Cardiac fibroblast (primary cell): ENCODE results near the gene MEIKIN.

ENCODE experiments used
- DNase-seq, 2 donors: peaks; one replicate each; pipeline versions ENCODE4 v3.0.0 to v3.0.0-alpha.2; 2010; ENCODE audit warnings: low read depth in 2 of 2
- H3K4me3 ChIP-seq, 2 donors: replicated peaks in 1 of 2; 1 replicate in 1 of 2; 2 replicates in 1 of 2; pipeline ENCODE4 v1.5.1; 2011; ENCODE audit warnings: low read depth in 2 of 2, low read length in 2 of 2, mild to moderate bottlenecking in 2 of 2, moderate library complexity in 1 of 2
- CTCF ChIP-seq: IDR thresholded peaks from one replicate; pipeline ENCODE4 v1.5.1; 2011; ENCODE audit warnings: low read depth, mild to moderate bottlenecking, low read length, inconsistent platforms

The MEIKIN gene

GRCh38 chr5:131959136-131959535 is 13.7 kb upstream of the MEIKIN start:
- TF ChIP-seq CTCF = no peak
- DNase-seq = no peak
- no peak overlapping the region for H3K4me3 ChIP-seq

- DNase-seq = no peak
- no peak for TF ChIP-seq CTCF
- H3K4me3 ChIP-seq = no peak overlapping the region
Measured at GRCh38 chr5:131957721-131958441, 12.4 kb upstream of the MEIKIN start.

- no peak for DNase-seq
- no peak overlapping the region for H3K4me3 ChIP-seq
- no peak for TF ChIP-seq CTCF
Measured at GRCh38 chr5:131953969-131954368, 8.5 kb upstream of the MEIKIN start.

GRCh38 chr5:131952301-131952857 is 6.9 kb upstream of the MEIKIN start:
- no peak for TF ChIP-seq CTCF
- no peak overlapping the region for H3K4me3 ChIP-seq

GRCh38 chr5:131950706-131951105 is 5.2 kb upstream of the MEIKIN start:
- H3K4me3 ChIP-seq = no peak overlapping the region
- TF ChIP-seq CTCF = no peak
- no peak for DNase-seq

More at GRCh38 chr5:131952301-131952857, 6.9 kb upstream of the MEIKIN start:
- peak in 1 of 2 donors; percentile 8 for DNase-seq

GRCh38 chr5:131947445-131947844 is 2.0 kb upstream of the MEIKIN start:
- no peak overlapping the region for H3K4me3 ChIP-seq
- TF ChIP-seq CTCF = no peak
- DNase-seq = no peak
